Embryonic facial prominence (tissue), 1 donor: ENCODE results near the gene INTS2.
"Not testable (repeated sequence)": the region's sequence is repeated elsewhere in the genome, so short reads cannot be mapped to it uniquely, and the experiment has no call there.

Source experiments
- DNase-seq: peaks from one replicate; pipeline ENCODE4 v3.0.0-alpha.2; 2016; ENCODE audit errors: extremely low spot score

The INTS2 gene

GRCh38 chr17:61849674-61850073, 78.1 kb downstream of the INTS2 start:
- no peak for DNase-seq

- DNase-seq, result no peak
These were observed 78.9 kb downstream of the INTS2 start for GRCh38 chr17:61848896-61849295.

GRCh38 chr17:61848247-61848646, 79.5 kb downstream of the INTS2 start:
- DNase-seq, result no peak

- no peak for DNase-seq
These were observed 80.1 kb downstream of the INTS2 start for GRCh38 chr17:61847659-61848058.

- no peak for DNase-seq
These were observed 80.9 kb downstream of the INTS2 start for GRCh38 chr17:61846761-61847375.

- DNase-seq, result no peak
These were observed 81.7 kb downstream of the INTS2 start for GRCh38 chr17:61846088-61846487.

- no peak for DNase-seq
These were observed 84.3 kb downstream of the INTS2 start for GRCh38 chr17:61843435-61843834.

GRCh38 chr17:61842899-61843298, 84.9 kb downstream of the INTS2 start:
- DNase-seq, result no peak

- no peak for DNase-seq
These were observed 88.4 kb downstream of the INTS2 start for GRCh38 chr17:61839300-61839786.

- peak; percentile 45 for DNase-seq
These were observed 90.4 kb downstream of the INTS2 start for GRCh38 chr17:61837175-61838051.

GRCh38 chr17:61836266-61837174, 91.3 kb downstream of the INTS2 start:
- no peak for DNase-seq

- DNase-seq, result no peak
These were observed 92.2 kb downstream of the INTS2 start for GRCh38 chr17:61835606-61836005.

GRCh38 chr17:61834610-61835009, 93.2 kb downstream of the INTS2 start:
- no peak for DNase-seq

GRCh38 chr17:61833536-61834193, 94.1 kb downstream of the INTS2 start:
- DNase-seq, result no peak

- no peak for DNase-seq
These were observed 95.3 kb downstream of the INTS2 start for GRCh38 chr17:61832463-61832862.

- no peak for DNase-seq
These were observed 96.7 kb downstream of the INTS2 start for GRCh38 chr17:61831099-61831498.

- DNase-seq, result no peak
These were observed 99.1 kb downstream of the INTS2 start for GRCh38 chr17:61828694-61829093.

- DNase-seq, result no peak
These were observed 100.0 kb downstream of the INTS2 start for GRCh38 chr17:61827649-61828395.

GRCh38 chr17:61826866-61827265, 100.9 kb downstream of the INTS2 start:
- not testable (repeated sequence) for DNase-seq

- DNase-seq, result not testable (repeated sequence)
These were observed 101.6 kb downstream of the INTS2 start for GRCh38 chr17:61826198-61826597.
